Right lobe of liver (tissue), 6 donors: ENCODE measurements around the gene CUEDC2. TPM values are rescaled to one million over a fixed set of nuclear protein-coding genes. Genes with fewer than 3 reads are reported as not detected.

Experiments
- ATAC-seq, 4 donors: fragments of 200-7000 bp; cut with Tn5 transposase; one replicate each; pipeline ENCODE4 v1.9.1; 2020; ENCODE audit warnings: mild to moderate bottlenecking in 4 of 4, moderate library complexity in 4 of 4
- DNase-seq, 3 donors: peaks; one replicate each; pipeline ENCODE4 v3.0.0-alpha.2; 2020
- H3K27ac ChIP-seq, 3 donors: fragments of 200-600 bp; one replicate each; pipeline ENCODE4 v1.8.0; 2022
- H3K27me3 ChIP-seq, 2 donors: fragments of 200-600 bp; one replicate each; pipeline ENCODE4 v1.8.0; 2022
- H3K36me3 ChIP-seq, 4 donors: fragments of 200-600 bp; sonication (generic) in 1 of 4; one replicate each; pipeline versions ENCODE4 v1.5.1 to v1.8.0; 2017 to 2022; ENCODE audit warnings: control low read depth in 1 of 4
- H3K4me1 ChIP-seq, 4 donors: fragments of 200-600 bp; sonication (generic) in 1 of 4; one replicate each; pipeline versions ENCODE4 v1.5.1 to v1.8.0; 2017 to 2022; ENCODE audit warnings: control low read depth in 1 of 4
- H3K4me3 ChIP-seq, 3 donors: fragments of 200-600 bp; one replicate each; pipeline ENCODE4 v1.8.0; 2022
- H3K9me3 ChIP-seq, 4 donors: fragments of 200-600 bp; sonication (generic) in 1 of 4; one replicate each; pipeline versions ENCODE4 v1.5.1 to v1.8.0; 2017 to 2022; ENCODE audit warnings: control low read depth in 1 of 4
- CTCF ChIP-seq, 4 donors: fragments of 200-600 bp in 3 of 4; fragments of 450-650 bp in 1 of 4; IDR thresholded peaks; one replicate each; pipeline versions ENCODE4 v1.5.1 to v1.8.0; 2016 to 2022; ENCODE audit warnings: antibody characterized with exemption in 4 of 4, mild to moderate bottlenecking in 2 of 4
- POLR2A ChIP-seq: fragments of 450-650 bp; IDR thresholded peaks from one replicate; pipeline ENCODE4 v1.6.1; 2017; ENCODE audit warnings: antibody characterized with exemption, mild to moderate bottlenecking
- WGBS: methylation state at CpG from one replicate; pipeline ENCODE4 v1.1.6; 2018; ENCODE audit warnings: low coverage, low lambda C conversion rate; ENCODE audit not compliant: insufficient coverage; ENCODE audit errors: missing lambda C conversion rate; 5-methylcytosine and 5-hydroxymethylcytosine counted together
- intact Hi-C, 2 donors: fragments of 100-400 bp; cut with DNase I; formaldehyde crosslinking; loops; one replicate each; pipeline versions ENCODE4 v1.11.2 to v1.14.1; 2022
- long read RNA-seq: library from polyadenylated mRNA; unstranded; transcript quantifications from one replicate; pipeline ENCODE4 v2.0.0, GENCODE V29; 2019
- total RNA-seq, 6 experiments: library from RNA; depleted of rRNA in 2 of 6; stranded (reverse); fragments of >200 nt in 2 of 6; fragmentation: NEBNext Ultra II Directional in 3 of 6; extraction: Animal tissue kit (Norgen Biotek cat#: 25700) in 3 of 6; gene quantifications; one replicate each; pipeline versions ENCODE4 v1.1.0 to v1.2.4, GENCODE V29; 2016 to 2023
- donor health status: DM: no; HTN: yes; CAD: no.
- donor health status: DM: no; HTN: no; CAD: no.
- donor health status: DM: no; HTN: no; CAD: no.
- donor health status: DM: no; HTN: yes; CAD: no.
- donor health status: DM: no; HTN: yes; CAD: no.

The CUEDC2 gene
- total RNA-seq = 10 to 100 TPM; 23.0 to 32.1 (median 26.8) TPM
- long read RNA-seq, transcript CUEDC2-201 (9 exons, 1,191 nt) = major isoform, 22 of 26 reads
- long read RNA-seq, partial matches to known transcripts = 1 of 26 reads
- long read RNA-seq, other reads (novel, unspliced or antisense) = 3 of 26 reads

- DNase-seq (peak; percentile 95 to 97 (median 97)), ATAC-seq (peak; percentile 85 to 92 (median 92))
- intact Hi-C loops = no loop called here
- no peaks in the 10 kb centered on the region for H3K9me3 ChIP-seq
- peak within 1 kb of the TSS; percentile 89 to 97 (median 96) for H3K4me3 ChIP-seq
- H3K27me3 ChIP-seq = no peaks in the 10 kb centered on the region
- TF ChIP-seq CTCF (IDR thresholded peaks at IDR 0.05) (no peak), POLR2A (peak; percentile 52)
- H3K27ac ChIP-seq = peak within 1 kb of the TSS; percentile 49 to 67 (median 58)
- WGBS = 0% methylated on average over 19 of the region's 52 CpGs
- no peaks in the 10 kb centered on the region for H3K36me3 ChIP-seq
- H3K4me1 ChIP-seq = peaks cover 0 to 18% (median 3%) of the 10 kb centered on the region in 4 donors
Measured at GRCh38 chr10:102432162-102432950, at the start of gene CUEDC2. CUEDC2 (minus strand) TSS chr10:102432574; CDS start chr10:102425188, 7,386 bp downstream.

GRCh38 chr10:102480396-102480795, 48.0 kb upstream of the CUEDC2 start:
- TF ChIP-seq CTCF (IDR thresholded peaks at IDR 0.05) (no peak), POLR2A (no peak)
- H3K36me3 ChIP-seq = peaks cover 0 to 57% (median 29%) of the 10 kb centered on the region in 4 donors
- DNase-seq (peak in 1 of 3 donors; percentile 44), ATAC-seq (no peak)
- no peak overlapping the region for H3K27ac ChIP-seq
- no peak overlapping the region for H3K4me3 ChIP-seq
- intact Hi-C loops = no loop called here
- no peaks in the 10 kb centered on the region for H3K27me3 ChIP-seq
- no peaks in the 10 kb centered on the region for H3K4me1 ChIP-seq
- H3K9me3 ChIP-seq = no peaks in the 10 kb centered on the region
- 90% methylated on average over 6 of the region's 9 CpGs for WGBS

GRCh38 chr10:102479651-102480050, 47.3 kb upstream of the CUEDC2 start:
- intact Hi-C loops = no loop called here
- H3K36me3 ChIP-seq = peaks cover 0 to 50% (median 26%) of the 10 kb centered on the region in 4 donors
- DNase-seq = no peak

GRCh38 chr10:102476466-102477141, 44.2 kb upstream of the CUEDC2 start:
- H3K9me3 ChIP-seq = no peaks in the 10 kb centered on the region
- WGBS = 63% methylated on average over 9 of the region's 9 CpGs
- no peak for ATAC-seq
- no peaks in the 10 kb centered on the region for H3K27me3 ChIP-seq
- no peak overlapping the region for H3K4me3 ChIP-seq
- intact Hi-C loops = no loop called here
- peaks cover 0 to 19% (median 8%) of the 10 kb centered on the region in 4 donors for H3K36me3 ChIP-seq
- no peak overlapping the region for H3K27ac ChIP-seq
- DNase-seq = no peak
- H3K4me1 ChIP-seq = peaks cover 0 to 6% (median 0%) of the 10 kb centered on the region in 4 donors
- TF ChIP-seq POLR2A (no peak), CTCF (IDR thresholded peaks at IDR 0.05) (no peak)

More at GRCh38 chr10:102479651-102480050, 47.3 kb upstream of the CUEDC2 start:
- ATAC-seq = no peak
- Histone ChIP-seq H3K27ac (no peak overlapping the region), H3K27me3 (no peaks in the 10 kb centered on the region), H3K4me1 (no peaks in the 10 kb centered on the region), H3K9me3 (no peaks in the 10 kb centered on the region), H3K4me3 (no peak overlapping the region)
- no peak for TF ChIP-seq POLR2A
- TF ChIP-seq CTCF (IDR thresholded peaks at IDR 0.05) = no peak
